HPDE6-E6E7 (cell line): ENCODE data around the gene ODAD3.
"Not testable (repeated sequence)": the region's sequence is repeated elsewhere in the genome, so short reads cannot be mapped to it uniquely, and the experiment has no call there.

Experiments
- DNase-seq: peaks from one replicate; pipeline ENCODE4 v3.0.0; 2011; ENCODE audit warnings: missing footprints; ENCODE audit errors: extremely low spot score

ODAD3 gene

DNA sequence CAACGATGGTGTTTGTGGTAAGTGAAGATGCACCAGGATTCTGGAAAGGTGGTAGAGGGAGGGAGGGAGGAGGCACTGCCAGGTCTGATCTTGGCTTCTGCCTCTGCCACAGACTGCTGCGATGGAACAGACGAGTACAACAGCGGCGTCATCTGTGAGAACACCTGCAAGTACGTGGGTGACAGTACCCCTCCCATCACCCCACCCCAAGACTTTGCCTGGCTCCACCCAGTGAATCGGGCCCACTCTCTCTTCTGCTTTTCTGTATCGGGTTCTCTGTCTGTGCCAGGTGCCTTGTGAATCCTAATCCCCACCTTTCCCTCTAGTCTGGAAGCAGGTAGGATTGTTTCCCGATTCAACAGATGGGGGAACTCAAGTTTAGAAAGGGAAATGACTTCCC, 3.0 kb upstream of the ODAD3 start:
- no peak for DNase-seq

DNA sequence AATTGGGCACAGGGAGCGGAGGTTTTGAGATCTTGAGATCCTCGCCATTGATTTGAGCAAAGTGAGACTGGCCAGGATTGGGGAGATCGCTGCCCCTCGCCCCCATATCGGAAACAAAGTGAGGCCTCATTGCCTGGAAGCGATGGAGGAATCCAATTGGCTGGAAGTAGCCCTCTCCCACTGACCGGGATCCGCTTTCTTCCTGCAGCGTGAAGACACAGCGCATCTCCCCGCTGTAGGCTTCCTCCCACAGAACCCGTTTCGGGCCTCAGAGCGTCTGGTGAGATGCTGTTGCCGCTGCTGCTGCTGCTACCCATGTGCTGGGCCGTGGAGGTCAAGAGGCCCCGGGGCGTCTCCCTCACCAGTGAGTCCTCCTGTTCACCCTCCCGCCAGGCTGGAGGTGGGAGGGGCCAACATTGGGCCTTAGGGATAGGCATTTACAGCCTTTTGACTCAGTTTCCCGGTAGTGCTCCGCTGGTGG, 952 bp upstream of the ODAD3 start:
- DNase-seq = no peak

DNA sequence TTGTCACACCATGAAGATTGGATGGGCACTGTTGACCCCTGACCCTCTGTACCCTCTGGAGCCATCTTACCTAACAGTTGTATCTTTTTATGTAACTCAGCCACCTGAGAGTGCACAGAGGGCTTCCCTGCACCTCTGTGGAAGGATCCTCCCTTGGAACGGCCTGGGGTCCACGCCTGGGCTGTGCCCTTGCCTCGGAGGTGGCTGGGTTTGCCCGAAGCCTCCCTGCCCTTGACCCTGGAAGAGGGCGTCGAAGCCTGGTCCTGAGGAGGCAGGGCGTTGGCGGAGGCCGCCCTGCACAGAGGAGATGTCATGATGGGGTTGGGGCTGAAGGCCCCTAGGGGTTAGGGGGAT, 241 bp downstream of the ODAD3 start:
- no peak for DNase-seq

- not testable (repeated sequence) for DNase-seq
Observed at GRCh38 chr19:11433526-11433925, 1.4 kb downstream of the ODAD3 start.

DNA sequence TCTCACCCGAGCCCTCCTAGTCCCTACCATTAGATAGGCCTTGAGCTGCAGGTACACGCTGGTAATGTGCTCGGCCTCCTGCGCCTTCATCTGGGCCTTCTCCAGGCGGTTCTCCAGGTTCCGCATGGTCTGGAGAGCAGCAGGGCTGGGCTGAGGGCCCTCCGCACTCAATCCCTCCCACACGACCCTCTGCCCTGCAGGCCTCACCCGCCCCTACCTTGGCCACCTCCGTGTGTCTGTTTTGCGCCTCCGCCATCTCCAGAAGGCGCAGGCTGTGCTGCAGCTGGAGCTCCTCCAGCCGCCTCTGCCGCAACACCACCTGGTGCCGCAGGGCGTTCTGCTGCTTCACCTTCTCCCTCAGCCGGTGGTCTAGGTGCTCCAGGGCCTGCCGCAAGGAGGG, 8.3 kb downstream of the ODAD3 start:
- no peak for DNase-seq

GRCh38 chr19:11425719-11426457, 9.0 kb downstream of the ODAD3 start:
- no peak for DNase-seq

DNA sequence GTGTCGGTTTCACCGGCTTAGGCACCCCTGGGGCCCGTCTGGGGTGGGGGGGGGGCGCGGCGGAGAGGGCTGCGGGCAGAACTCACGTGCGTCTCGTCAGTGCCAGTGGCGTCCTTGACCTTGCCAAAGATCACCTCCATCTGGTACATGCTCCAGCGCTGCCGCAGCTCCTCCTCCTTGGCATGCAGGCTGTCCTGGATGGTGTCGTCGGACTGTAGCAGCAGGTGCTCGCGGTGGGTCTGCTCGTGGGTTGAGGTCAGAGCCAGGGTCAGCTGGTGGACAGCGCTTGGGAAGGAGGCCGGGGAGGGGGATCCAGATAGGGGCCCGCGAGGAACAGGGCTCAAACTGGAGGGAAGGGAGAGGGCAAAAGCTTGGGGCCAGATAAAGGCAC, 11.1 kb downstream of the ODAD3 start:
- no peak for DNase-seq

GRCh38 chr19:11423164-11423790, 11.6 kb downstream of the ODAD3 start:
- DNase-seq = no peak

DNA sequence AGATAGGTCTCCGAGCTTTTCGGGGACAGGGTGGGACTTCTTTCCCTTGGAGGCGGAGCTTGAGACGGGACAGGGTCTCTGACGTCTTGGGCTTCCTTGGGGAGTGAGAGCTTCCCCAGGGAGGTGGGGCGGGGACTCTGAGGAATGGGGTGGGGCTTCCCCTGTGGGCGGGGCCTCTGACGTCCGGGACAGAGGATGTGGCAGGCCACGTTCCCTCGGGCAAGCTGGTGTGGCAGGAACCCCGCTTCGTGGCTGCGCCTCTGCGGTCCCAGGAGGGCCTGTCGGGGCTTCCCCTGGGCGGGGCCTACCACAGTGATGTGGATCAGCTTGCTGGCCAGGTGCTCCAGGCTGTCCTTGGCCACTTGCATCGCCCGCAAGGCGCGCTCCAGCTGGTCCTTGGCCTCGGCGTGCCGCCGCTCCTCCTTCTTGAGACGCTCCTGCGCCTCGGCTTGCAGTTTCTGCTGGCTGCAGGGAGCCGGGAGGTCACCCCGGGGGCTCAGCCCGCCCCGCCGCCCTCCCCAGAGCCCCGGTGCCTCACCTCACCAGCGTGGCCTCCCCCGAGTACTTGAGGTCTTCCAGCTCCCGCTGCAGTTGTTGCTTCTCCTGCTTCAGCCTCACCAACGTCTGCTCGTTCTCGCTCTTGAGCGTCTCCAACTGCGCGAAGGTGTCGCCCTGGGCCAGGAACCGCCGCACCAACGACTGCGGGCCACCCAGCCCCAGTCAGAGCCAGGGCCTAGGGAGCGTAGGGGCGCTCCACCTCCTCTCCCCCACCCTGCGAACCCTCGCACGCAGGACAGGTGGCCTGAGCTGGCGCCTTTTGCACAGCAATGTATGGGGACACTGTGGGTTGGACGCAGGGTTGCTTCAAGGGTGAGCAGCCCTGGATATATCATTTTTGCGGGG, 12.5 kb downstream of the ODAD3 start:
- peak; percentile 91 for DNase-seq

- DNase-seq = no peak
Observed at GRCh38 chr19:11421371-11422098, 13.4 kb downstream of the ODAD3 start.

GRCh38 chr19:11420429-11421370, 14.2 kb downstream of the ODAD3 start:
- no peak for DNase-seq

DNA sequence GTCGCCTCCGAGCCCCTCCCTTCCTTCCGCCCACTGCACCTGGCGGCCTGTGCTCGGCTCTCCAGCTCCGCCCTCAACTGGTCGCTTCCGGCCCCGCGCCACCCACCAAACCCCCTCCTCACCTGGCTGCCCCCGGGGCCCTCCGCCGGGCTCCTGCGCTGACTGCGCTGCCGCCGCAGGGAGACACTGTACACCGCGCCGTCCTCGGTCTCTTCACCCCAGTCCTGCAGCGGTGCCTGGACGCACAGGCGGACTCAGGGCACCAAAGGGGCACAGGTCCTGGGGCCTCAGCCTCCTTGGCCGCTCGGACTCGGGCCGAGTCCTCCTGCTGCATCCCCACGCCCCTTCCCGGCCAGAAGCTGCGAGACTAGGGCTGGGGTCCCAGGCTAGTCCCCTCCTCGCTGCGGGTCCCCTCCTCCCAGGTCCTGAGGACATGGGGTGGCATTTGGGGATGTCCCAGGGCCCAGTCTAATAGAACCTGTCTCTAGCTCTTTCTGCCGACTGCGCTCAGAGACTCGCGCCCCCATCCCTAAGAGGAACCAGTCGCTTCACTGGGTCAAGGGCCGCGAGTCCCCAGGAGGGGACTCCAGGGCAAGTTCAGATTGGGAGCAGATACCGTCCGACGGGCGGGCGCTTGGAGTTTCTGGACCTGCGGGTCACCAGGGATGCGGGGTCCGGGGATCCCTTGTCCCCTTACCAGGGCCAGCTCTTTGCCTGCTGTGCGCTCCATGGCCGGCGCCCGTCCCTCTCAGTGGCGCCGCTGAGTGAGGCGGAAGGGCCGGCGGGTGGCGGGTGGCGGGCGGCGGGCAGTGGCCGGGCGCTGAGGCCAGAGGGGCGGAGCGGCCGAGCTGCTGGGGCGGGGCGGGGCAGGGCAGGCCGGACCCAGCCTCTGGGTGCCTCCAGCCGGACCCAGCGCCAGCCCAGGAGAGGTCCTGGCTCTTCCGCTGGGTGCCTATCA, 16.1 kb downstream of the ODAD3 start, which contains the start of gene RGL3:
TSS of gene RGL3 (minus strand) at position 766 of the 958 bp plus-strand sequence. CDS start at position 730, 36 bp downstream.
- no peak for DNase-seq

DNA sequence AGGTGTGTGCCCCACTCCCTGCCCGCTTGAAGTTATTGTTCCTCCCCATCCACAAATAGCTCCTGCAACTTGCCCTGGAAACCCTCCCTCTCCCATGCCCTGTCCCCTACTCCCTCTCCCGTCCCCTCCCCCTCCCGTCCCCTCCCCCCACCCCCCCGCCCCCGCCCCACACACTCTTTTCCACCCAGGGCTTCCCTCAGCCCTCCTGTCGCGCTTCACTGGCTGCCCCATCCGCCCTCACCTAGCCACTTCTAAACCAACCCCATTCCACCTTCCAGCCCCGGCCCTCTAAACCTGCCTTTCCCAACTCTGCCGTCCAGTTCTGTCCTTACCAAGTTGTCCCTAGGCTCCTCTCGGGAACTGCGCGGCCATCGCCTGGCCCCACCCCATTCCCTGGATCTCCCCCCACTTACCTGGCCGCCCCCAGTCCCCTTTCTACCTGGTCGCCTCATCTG, 16.8 kb downstream of the ODAD3 start:
- no peak for DNase-seq

GRCh38 chr19:11416346-11417052, 18.4 kb downstream of the ODAD3 start:
- DNase-seq = no peak

- no peak for DNase-seq
Observed at GRCh38 chr19:11414544-11414943, 20.4 kb downstream of the ODAD3 start.

GRCh38 chr19:11410682-11411081, 24.2 kb downstream of the ODAD3 start:
- no peak for DNase-seq

DNA sequence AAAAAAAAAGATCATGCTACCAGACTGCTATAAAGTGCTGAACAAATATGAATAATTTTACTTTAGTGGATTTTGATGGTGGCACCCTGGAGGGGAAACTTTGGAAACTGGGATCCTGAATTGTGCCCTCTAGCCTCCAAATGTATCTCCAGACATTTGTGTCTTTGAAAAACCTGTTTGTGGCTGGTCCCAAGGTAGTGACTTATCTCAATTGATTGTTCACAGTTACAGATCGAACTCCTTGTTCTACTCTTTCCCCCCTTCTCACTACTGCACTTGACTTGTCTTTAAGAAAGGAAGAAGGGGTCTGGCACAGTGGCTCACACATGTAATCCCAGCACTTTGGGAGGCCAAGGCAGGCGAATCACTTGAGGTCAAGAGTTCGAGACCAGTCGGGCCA, 26.3 kb downstream of the ODAD3 start:
- no peak for DNase-seq

GRCh38 chr19:11406703-11407236, 28.2 kb downstream of the ODAD3 start:
- DNase-seq = not testable (repeated sequence)
